Smooth muscle cell (in vitro differentiated cells): ENCODE measurements around the gene IRF3. TPM values are rescaled to one million over a fixed set of nuclear protein-coding genes. Genes with fewer than 3 reads are reported as not detected.

Experiments used
- DNase-seq: peaks from one replicate; lab custom pipeline; 2025; ENCODE audit not compliant: unreplicated experiment; lab: John Stamatoyannopoulos, UW
- H2AFZ ChIP-seq: fragments of 200-600 bp; sonication (generic); 2 replicates; pipeline ENCODE4 v1.6.0; 2016; ENCODE audit warnings: antibody characterized with exemption, low read depth, mild to moderate bottlenecking
- H3F3A ChIP-seq: fragments of 200-600 bp; sonication (generic); 2 replicates; pipeline ENCODE4 v1.6.0; 2017; ENCODE audit warnings: antibody characterized with exemption, low read depth
- H3K27ac ChIP-seq: fragments of 200-600 bp; sonication (generic); 2 replicates; pipeline ENCODE4 v1.5.1; 2016; ENCODE audit warnings: low read depth, mild to moderate bottlenecking
- H3K27me3 ChIP-seq: fragments of 200-600 bp; sonication (generic); 2 replicates; pipeline ENCODE4 v1.6.1; 2016; ENCODE audit warnings: low read depth, mild to moderate bottlenecking
- H3K36me3 ChIP-seq: fragments of 200-600 bp; sonication (generic); 2 replicates; pipeline ENCODE4 v1.5.1; 2016; ENCODE audit warnings: low read depth
- H3K4me1 ChIP-seq: fragments of 200-600 bp; sonication (generic); 2 replicates; pipeline ENCODE4 v1.5.1; 2016; ENCODE audit warnings: low read depth
- H3K4me2 ChIP-seq: fragments of 200-600 bp; sonication (generic); 2 replicates; pipeline ENCODE4 v1.6.0; 2016; ENCODE audit warnings: mild to moderate bottlenecking
- H3K4me3 ChIP-seq: fragments of 200-600 bp; sonication (generic); 2 replicates; pipeline ENCODE4 v1.5.1; 2016; ENCODE audit warnings: mild to moderate bottlenecking
- H3K79me2 ChIP-seq: fragments of 200-600 bp; sonication (generic); 2 replicates; pipeline ENCODE4 v1.6.0; 2016; ENCODE audit warnings: low read depth, mild to moderate bottlenecking
- H3K9ac ChIP-seq: fragments of 200-600 bp; sonication (generic); 2 replicates; pipeline ENCODE4 v1.6.0; 2016; ENCODE audit warnings: low read depth
- H3K9me3 ChIP-seq: fragments of 200-600 bp; sonication (generic); replicated peaks from 2 replicates; pipeline ENCODE4 v1.5.1; 2016; ENCODE audit warnings: low read depth
- H4K20me1 ChIP-seq: fragments of 200-600 bp; sonication (generic); 2 replicates; pipeline ENCODE4 v1.6.0; 2016; ENCODE audit warnings: low read depth
- WGBS: methylation state at CpG from one replicate; pipeline ENCODE4 v1.1.7; 2016; ENCODE audit warnings: low lambda C conversion rate; 5-methylcytosine and 5-hydroxymethylcytosine counted together
- polyA plus RNA-seq: library from polyadenylated mRNA; unstranded; fragments of >200 nt; fragmentation: Nextera tagmentation; extraction: Ambion mirVana; gene quantifications from 2 replicates; pipeline ENCODE4 v1.2.1, GENCODE V29; 2016
- total RNA-seq: library from RNA; depleted of rRNA; stranded (reverse); fragments of >200 nt; gene quantifications from 2 replicates; pipeline ENCODE4 v1.2.3, GENCODE V29; 2014
- TF ChIP-seq, protein P1 (sequence below): fragments of 200-600 bp; sonication (generic); IDR thresholded peaks from 2 replicates; pipeline ENCODE4 v1.5.1; 2017; ENCODE audit warnings: borderline replicate concordance, mild to moderate bottlenecking, antibody characterized with exemption; ENCODE audit not compliant: insufficient read depth, poor library complexity, severe bottlenecking

Gene IRF3
- total and polyA plus RNA-seq, 2 experiments from 2014 or later, result 35.1 to 45.9 TPM

DNA sequence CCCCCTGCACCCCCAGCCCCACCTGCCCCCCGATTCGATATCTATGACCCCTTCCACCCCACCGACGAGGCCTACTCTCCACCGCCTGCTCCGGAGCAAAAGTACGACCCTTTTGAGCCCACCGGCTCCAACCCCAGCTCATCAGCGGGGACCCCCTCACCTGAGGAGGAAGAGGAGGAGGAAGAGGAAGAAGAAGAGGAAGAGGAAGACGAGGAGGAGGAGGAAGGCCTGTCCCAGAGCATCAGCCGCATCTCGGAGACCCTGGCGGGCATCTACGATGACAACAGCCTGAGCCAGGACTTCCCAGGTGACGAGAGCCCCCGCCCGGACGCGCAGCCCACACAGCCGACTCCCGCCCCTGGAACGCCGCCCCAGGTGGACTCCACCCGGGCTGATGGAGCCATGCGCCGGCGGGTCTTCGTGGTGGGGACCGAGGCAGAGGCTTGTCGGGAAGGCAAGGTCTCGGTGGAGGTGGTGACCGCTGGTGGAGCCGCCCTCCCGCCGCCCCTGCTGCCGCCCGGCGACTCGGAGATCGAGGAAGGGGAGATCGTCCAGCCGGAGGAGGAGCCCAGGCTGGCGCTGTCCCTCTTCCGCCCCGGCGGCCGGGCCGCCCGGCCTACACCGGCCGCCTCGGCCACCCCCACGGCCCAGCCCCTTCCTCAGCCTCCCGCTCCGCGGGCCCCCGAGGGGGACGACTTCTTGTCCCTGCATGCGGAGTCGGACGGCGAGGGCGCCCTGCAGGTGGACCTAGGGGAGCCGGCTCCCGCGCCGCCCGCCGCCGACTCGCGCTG lies 14.4 kb downstream of the IRF3 start:
- Histone ChIP-seq H3K79me2 (peaks cover 21% of the 10 kb centered on the region), H3K9me3 (no peaks in the 10 kb centered on the region), H3K4me2 (no peak overlapping the region), H3F3A (no peaks in the 10 kb centered on the region), H3K27ac (no peak overlapping the region), H4K20me1 (peaks cover 45% of the 10 kb centered on the region), H3K27me3 (no peaks in the 10 kb centered on the region), H3K4me1 (no peaks in the 10 kb centered on the region), H3K4me3 (no peak overlapping the region), H2AFZ (no peak overlapping the region), H3K9ac (no peak overlapping the region), H3K36me3 (no peaks in the 10 kb centered on the region)
- DNase-seq, result no peak
- TF ChIP-seq, protein P1, sequence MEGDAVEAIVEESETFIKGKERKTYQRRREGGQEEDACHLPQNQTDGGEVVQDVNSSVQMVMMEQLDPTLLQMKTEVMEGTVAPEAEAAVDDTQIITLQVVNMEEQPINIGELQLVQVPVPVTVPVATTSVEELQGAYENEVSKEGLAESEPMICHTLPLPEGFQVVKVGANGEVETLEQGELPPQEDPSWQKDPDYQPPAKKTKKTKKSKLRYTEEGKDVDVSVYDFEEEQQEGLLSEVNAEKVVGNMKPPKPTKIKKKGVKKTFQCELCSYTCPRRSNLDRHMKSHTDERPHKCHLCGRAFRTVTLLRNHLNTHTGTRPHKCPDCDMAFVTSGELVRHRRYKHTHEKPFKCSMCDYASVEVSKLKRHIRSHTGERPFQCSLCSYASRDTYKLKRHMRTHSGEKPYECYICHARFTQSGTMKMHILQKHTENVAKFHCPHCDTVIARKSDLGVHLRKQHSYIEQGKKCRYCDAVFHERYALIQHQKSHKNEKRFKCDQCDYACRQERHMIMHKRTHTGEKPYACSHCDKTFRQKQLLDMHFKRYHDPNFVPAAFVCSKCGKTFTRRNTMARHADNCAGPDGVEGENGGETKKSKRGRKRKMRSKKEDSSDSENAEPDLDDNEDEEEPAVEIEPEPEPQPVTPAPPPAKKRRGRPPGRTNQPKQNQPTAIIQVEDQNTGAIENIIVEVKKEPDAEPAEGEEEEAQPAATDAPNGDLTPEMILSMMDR, result no peak
- 98% methylated on average over 45 of the region's 72 CpGs for WGBS

DNA sequence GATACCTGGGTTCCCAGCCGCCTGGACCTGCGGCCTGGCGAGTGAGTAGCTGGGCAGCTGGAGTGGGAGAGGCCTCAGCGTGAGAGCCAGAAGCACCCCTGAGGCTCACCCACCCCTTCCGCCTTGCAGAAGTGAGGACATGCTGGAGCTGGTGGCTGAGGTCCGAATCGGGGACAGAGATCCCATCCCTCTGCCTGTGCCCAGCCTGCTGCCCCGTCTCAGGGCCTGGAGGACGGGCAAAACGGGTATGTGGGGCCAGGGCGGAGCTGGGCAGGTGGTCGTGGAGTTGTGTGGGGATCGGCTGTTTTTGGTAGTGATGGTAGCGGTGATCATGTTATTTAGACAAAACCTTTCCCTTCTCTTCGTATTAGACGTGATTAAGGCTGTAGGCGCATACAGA lies 19.1 kb downstream of the IRF3 start:
- H2AFZ ChIP-seq, result no peak overlapping the region
- 94% methylated on average over 17 of the region's 17 CpGs for whole genome bisulfite sequencing
- no peak overlapping the region for H3K4me3 ChIP-seq
- peaks cover 54% of the 10 kb centered on the region for H4K20me1 ChIP-seq
- no peaks in the 10 kb centered on the region for H3K9me3 ChIP-seq
- H3K4me1 ChIP-seq, result peaks cover 12% of the 10 kb centered on the region
- no peaks in the 10 kb centered on the region for H3F3A ChIP-seq
- H3K4me2 ChIP-seq, result no peak overlapping the region
- no peaks in the 10 kb centered on the region for H3K27me3 ChIP-seq
- no peaks in the 10 kb centered on the region for H3K36me3 ChIP-seq
- TF ChIP-seq, protein P1, result no peak
- no peak overlapping the region for H3K27ac ChIP-seq
- no peak overlapping the region for H3K9ac ChIP-seq
- no peak for DNase-seq
- H3K79me2 ChIP-seq, result peaks cover 57% of the 10 kb centered on the region

DNA sequence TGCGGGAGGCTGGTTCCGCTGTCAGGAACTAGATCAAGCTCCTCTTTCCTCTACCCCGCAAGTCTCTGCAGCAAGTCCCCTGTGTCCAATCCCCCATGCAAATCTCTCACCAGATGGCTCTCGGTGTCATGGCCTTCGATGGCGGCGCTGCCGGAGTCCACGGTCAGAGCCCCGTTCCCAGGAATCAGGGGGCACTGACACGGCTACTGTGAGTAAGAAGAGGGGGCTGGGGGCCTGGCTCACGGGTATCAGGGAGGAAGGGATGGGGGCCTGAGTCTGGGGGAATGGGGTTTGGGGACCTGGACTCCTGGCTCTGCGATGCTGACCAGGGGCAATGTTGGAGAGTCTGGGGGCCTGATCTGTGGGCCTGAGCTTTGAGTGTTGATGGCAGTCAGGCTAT lies 19.7 kb downstream of the IRF3 start:
- Histone ChIP-seq H3K9me3 (no peaks in the 10 kb centered on the region), H4K20me1 (peaks cover 54% of the 10 kb centered on the region), H3K27me3 (no peaks in the 10 kb centered on the region), H2AFZ (no peak overlapping the region), H3K27ac (no peak overlapping the region), H3F3A (peaks cover 5% of the 10 kb centered on the region), H3K4me1 (peaks cover 17% of the 10 kb centered on the region), H3K36me3 (no peaks in the 10 kb centered on the region), H3K79me2 (peaks cover 57% of the 10 kb centered on the region), H3K9ac (no peak overlapping the region), H3K4me3 (no peak overlapping the region), H3K4me2 (no peak overlapping the region)
- DNase-seq, result no peak
- TF ChIP-seq, protein P1, result no peak
- 97% methylated on average over 10 of the region's 13 CpGs for WGBS

DNA sequence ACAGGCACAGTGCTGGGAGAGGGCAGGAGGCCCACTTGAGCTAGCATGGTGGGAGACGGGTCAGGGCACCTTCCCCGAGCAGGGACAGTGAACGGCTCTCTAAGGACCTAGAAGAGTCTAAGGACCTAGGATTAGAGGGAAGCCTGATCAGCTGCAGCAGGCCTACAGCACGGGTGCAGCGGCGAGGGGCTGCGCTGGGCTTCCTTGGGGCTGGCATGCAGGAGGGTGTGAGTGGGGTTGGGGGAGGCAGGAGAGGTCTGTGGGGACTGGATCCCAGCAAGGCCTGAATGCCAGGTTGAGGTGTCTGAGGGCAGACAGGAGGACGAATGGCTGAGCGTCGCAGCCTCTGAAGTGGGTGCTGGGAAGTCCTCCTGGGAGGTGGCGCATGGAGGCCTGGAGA lies 20.1 kb downstream of the IRF3 start:
- no peak for DNase-seq
- Histone ChIP-seq H3K4me3 (no peak overlapping the region), H3K79me2 (peaks cover 57% of the 10 kb centered on the region), H3K4me2 (no peak overlapping the region), H3K27me3 (no peaks in the 10 kb centered on the region), H4K20me1 (peaks cover 54% of the 10 kb centered on the region), H3K9ac (no peak overlapping the region), H3K9me3 (no peaks in the 10 kb centered on the region), H3F3A (peaks cover 7% of the 10 kb centered on the region), H3K27ac (no peak overlapping the region), H3K36me3 (no peaks in the 10 kb centered on the region), H3K4me1 (peaks cover 20% of the 10 kb centered on the region), H2AFZ (no peak overlapping the region)
- WGBS, result 98% methylated on average over 11 of the region's 11 CpGs
- TF ChIP-seq, protein P1, result no peak
